A673 (cell line): ENCODE data around the gene LCN6. TPM values are rescaled to one million over a fixed set of nuclear protein-coding genes. Genes with fewer than 3 reads are reported as not detected.

Source experiments
- BruUV-seq: library from RNA; stranded (reverse); fragments of 400-500 nt; replicated peaks from 2 replicates; lab custom pipeline; 2021; lab: Mats Ljungman, UMichigan
- CTCF ChIA-PET: fragments of 300-600 bp; sonication (Branson Sonifier 250); formaldehyde crosslinking; loops from one replicate; lab custom pipeline; 2022; ENCODE audit warnings: antibody characterized with exemption; lab: Charles Lee
- POLR2A ChIA-PET: fragments of 300-600 bp; sonication (Branson Sonifier 250); formaldehyde crosslinking; loops from one replicate; lab custom pipeline; 2022; ENCODE audit warnings: antibody characterized with exemption; ENCODE audit not compliant: low non-redundant PET; lab: Charles Lee
- DNase-seq: peaks from one replicate; pipeline ENCODE4 v3.0.0-alpha.2; 2015; ENCODE audit warnings: low spot score
- H3K27ac ChIP-seq: fragments of 200-600 bp; sonication (generic); 2 replicates; pipeline ENCODE4 v1.5.1; 2016; ENCODE audit warnings: mixed run types, low read depth, mild to moderate bottlenecking, mixed read lengths, antibody characterized with exemption, low read length; ENCODE audit not compliant: poor library complexity, severe bottlenecking
- H3K27me3 ChIP-seq: fragments of 200-600 bp; sonication (generic); replicated peaks from 2 replicates; pipeline ENCODE4 v1.6.1; 2017; ENCODE audit warnings: mixed run types, low read depth, mild to moderate bottlenecking, mixed read lengths, antibody characterized with exemption, low read length; ENCODE audit not compliant: insufficient read depth, poor library complexity
- H3K36me3 ChIP-seq: fragments of 200-600 bp; sonication (generic); 2 replicates; pipeline ENCODE4 v1.6.1; 2016; ENCODE audit warnings: mixed run types, mild to moderate bottlenecking, mixed read lengths, antibody characterized with exemption, low read length; ENCODE audit not compliant: insufficient read depth, poor library complexity, severe bottlenecking
- H3K4me1 ChIP-seq: fragments of 200-600 bp; sonication (generic); 2 replicates; pipeline ENCODE4 v1.6.1; 2017; ENCODE audit warnings: mixed run types, mild to moderate bottlenecking, mixed read lengths, antibody characterized with exemption, low read length; ENCODE audit not compliant: insufficient read depth, poor library complexity, severe bottlenecking
- H3K4me3 ChIP-seq: fragments of 200-600 bp; sonication (generic); 2 replicates; pipeline ENCODE4 v1.5.1; 2016; ENCODE audit warnings: low read depth, mixed run types, mild to moderate bottlenecking, mixed read lengths, low read length; ENCODE audit not compliant: poor library complexity, severe bottlenecking
- H3K9me3 ChIP-seq: fragments of 200-600 bp; sonication (generic); 2 replicates; pipeline ENCODE4 v1.6.1; 2016; ENCODE audit warnings: mixed run types, low read depth, mild to moderate bottlenecking, mixed read lengths, antibody characterized with exemption, low read length; ENCODE audit not compliant: poor library complexity, severe bottlenecking
- EZH2 ChIP-seq: fragments of 200-600 bp; sonication (generic); IDR thresholded peaks from 2 replicates; pipeline ENCODE4 v1.6.1; 2017; ENCODE audit warnings: borderline replicate concordance, low read depth, mild to moderate bottlenecking, mixed read lengths, antibody characterized with exemption, low read length; ENCODE audit not compliant: poor library complexity, severe bottlenecking
- intact Hi-C: fragments of 100-400 bp; cut with micrococcal nuclease; formaldehyde crosslinking; loops from one replicate; pipeline ENCODE4 v1.10.0; 2022; ENCODE audit not compliant: unreplicated experiment
- total RNA-seq: library from RNA; stranded (reverse); gene quantifications from 2 replicates; pipeline ENCODE4 v1.2.3, GENCODE V29; 2021
- TF ChIP-seq, protein P1 (sequence below): fragments of 300-800, 200-600 bp; sonication (generic); conservative IDR thresholded peaks from 2 replicates; pipeline ENCODE4 v1.5.1; 2017; ENCODE audit warnings: low read depth, mild to moderate bottlenecking, antibody characterized with exemption, low read length, moderate library complexity, mixed read lengths

Gene LCN6
- total RNA-seq, 1 experiment from 2014 or later = not detected

DNA sequence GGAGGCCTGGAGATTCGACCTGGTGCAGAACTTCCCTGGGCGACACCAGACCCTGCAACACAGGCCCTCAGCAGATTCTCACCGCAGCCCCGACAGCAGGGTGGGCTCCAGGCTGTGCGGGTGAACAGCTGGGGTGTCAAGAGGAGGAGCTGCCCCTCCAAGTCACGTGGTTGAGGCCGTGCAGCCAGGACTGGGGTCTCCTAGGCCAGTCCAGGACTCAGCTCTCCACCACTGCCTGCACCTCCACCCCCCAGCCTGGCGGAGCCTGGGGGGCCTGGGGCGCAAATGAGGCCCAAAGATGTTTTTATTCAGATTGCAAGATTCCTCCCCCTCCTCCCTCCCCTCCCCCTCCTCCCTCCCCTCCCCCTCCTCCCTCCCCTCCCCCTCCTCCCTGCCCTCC, 51.8 kb downstream of the LCN6 start:
- no peaks in the 10 kb centered on the region for H3K36me3 ChIP-seq
- TF ChIP-seq, protein P1, sequence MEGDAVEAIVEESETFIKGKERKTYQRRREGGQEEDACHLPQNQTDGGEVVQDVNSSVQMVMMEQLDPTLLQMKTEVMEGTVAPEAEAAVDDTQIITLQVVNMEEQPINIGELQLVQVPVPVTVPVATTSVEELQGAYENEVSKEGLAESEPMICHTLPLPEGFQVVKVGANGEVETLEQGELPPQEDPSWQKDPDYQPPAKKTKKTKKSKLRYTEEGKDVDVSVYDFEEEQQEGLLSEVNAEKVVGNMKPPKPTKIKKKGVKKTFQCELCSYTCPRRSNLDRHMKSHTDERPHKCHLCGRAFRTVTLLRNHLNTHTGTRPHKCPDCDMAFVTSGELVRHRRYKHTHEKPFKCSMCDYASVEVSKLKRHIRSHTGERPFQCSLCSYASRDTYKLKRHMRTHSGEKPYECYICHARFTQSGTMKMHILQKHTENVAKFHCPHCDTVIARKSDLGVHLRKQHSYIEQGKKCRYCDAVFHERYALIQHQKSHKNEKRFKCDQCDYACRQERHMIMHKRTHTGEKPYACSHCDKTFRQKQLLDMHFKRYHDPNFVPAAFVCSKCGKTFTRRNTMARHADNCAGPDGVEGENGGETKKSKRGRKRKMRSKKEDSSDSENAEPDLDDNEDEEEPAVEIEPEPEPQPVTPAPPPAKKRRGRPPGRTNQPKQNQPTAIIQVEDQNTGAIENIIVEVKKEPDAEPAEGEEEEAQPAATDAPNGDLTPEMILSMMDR = no peak
- no peak for TF ChIP-seq EZH2
- BruUV-seq = no TSS peak
- H3K27me3 ChIP-seq = no peaks in the 10 kb centered on the region
- DNase-seq = no peak
- H3K4me3 ChIP-seq = no peak overlapping the region
- intact Hi-C loops = no loop called here
- CTCF ChIA-PET = no interaction called here
- POLR2A ChIA-PET = no interaction called here
- no peaks in the 10 kb centered on the region for H3K9me3 ChIP-seq
- H3K27ac ChIP-seq = no peak overlapping the region
- H3K4me1 ChIP-seq = peaks cover 7% of the 10 kb centered on the region

DNA sequence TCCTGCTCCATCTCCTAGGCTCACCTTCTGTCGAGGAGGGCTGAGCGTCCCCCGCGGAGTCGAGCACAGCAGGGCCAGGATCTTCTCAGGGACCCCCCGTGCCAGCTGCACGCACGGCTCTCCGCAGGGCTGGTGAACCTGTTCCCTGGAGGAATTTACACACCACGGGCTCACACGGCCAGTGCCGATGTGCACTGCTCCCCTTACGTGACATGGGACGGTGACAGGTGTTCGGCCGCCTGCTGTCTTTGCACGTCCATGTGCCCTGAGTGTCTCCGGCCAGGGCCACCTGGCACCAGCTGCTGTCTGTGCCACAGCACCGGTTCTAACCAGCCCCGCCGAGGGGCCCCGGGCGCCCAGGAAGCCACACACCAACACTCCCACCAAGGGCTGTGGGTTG, 52.4 kb downstream of the LCN6 start:
- intact Hi-C loops = no loop called here
- Histone ChIP-seq H3K27ac (no peak overlapping the region), H3K4me3 (no peak overlapping the region), H3K9me3 (no peaks in the 10 kb centered on the region), H3K36me3 (no peaks in the 10 kb centered on the region), H3K27me3 (no peaks in the 10 kb centered on the region), H3K4me1 (peaks cover 7% of the 10 kb centered on the region)
- ChIA-PET POLR2A (no interaction called here), CTCF (no interaction called here)
- TF ChIP-seq, protein P1 = no peak
- TF ChIP-seq EZH2 = no peak
- no TSS peak for BruUV-seq
- no peak for DNase-seq

DNA sequence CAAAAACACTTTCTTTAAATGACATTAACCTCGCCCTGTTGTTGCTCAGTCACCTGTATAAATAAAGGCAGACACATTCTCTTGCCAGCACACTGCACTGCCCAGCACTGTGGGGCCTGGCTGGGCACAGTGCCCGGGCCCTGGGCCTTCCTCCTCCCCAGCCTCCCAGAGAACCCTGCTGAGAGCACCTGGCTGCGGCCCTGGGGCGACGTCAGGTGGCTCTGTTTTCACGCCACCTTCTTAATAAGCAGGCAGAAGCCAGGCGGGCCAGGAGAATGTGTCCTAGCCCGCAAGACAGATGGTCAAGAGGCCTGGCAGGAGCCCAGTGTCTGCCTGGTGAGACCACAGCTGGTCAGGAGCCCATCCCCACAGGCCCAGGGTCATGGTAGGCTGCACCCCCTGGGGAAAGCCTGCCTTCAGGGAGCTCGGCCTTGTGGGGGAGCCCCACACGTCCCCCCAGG, 52.9 kb downstream of the LCN6 start:
- TF ChIP-seq, protein P1 = no peak
- TF ChIP-seq EZH2 = no peak
- no peaks in the 10 kb centered on the region for H3K36me3 ChIP-seq
- ChIA-PET POLR2A (no interaction called here), CTCF (no interaction called here)
- no peak overlapping the region for H3K4me3 ChIP-seq
- intact Hi-C loops = no loop called here
- BruUV-seq = no TSS peak
- DNase-seq = no peak
- H3K4me1 ChIP-seq = peaks cover 7% of the 10 kb centered on the region
- H3K27me3 ChIP-seq = no peaks in the 10 kb centered on the region
- H3K27ac ChIP-seq = no peak overlapping the region
- no peaks in the 10 kb centered on the region for H3K9me3 ChIP-seq
